ENCODE data around the gene MGAT5B. TPM values are rescaled to one million over a fixed set of nuclear protein-coding genes. Genes with fewer than 3 reads are reported as not detected.
"Not testable (repeated sequence)": the region's sequence is repeated elsewhere in the genome, so short reads cannot be mapped to it uniquely, and the experiment has no call there.

The MGAT5B gene
- total RNA-seq, 1 experiment from 2014 or later: 1.0 TPM

DNA sequence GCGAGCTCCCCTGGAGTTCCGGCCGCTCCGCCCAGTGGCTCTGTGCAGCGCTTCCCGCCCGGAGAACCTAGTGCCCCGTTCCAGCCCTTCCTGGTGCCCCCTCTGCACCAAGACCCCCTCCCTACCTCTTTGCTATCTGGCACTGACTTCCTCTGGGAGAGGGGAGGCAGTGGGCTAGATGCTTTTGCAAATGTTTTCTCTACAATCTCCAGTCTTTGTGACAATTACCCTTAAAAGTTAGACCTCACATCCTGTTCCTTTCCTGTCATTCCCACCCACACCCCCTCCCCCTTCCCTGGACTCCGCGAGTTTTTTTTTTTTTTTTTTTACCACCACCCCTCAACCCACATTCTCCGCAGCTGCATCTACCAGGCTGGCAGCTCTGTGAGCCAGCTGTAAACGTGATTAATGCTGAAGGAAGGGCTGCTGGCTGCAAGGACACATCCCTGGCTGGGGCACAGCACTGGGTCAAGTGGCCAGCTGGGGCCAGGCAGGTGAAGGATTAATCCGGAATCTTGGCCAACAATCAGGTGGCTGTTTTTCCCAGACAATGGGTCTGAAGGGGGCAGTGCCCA lies 101.5 kb downstream of the MGAT5B start:
- peaks cover 24% of the 10 kb centered on the region for H3K36me3 Mint-ChIP-seq (ENCODE audit: insufficient read depth, unreplicated experiment)
- H3K27me3 Mint-ChIP-seq (ENCODE audit: unreplicated experiment): peaks cover 29% of the 10 kb centered on the region

DNA sequence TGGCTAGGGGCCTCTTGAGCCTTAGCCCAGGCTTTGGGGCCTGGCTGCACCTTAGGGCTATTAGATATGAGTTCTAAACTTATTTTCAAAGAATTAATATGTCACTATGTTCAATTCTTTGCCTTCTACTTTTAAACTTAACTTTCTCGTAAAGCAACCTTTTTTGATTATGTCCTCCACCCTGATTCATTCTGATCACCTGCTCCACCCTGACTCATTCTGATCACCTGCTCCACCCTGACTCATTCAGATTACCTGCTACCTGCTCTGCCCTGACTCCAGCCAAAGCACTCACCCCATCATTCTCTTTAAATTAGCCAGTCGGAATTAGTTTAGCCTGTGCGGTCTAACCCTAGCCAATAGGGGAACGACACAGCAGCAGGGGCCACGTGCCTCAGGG lies 102.0 kb downstream of the MGAT5B start:
- BruUV-seq (replicated peaks); H3K9me3 Mint-ChIP-seq (ENCODE audit: low read depth, unreplicated experiment); intact Hi-C loops (cut with micrococcal nuclease; ENCODE audit: unreplicated experiment): not testable (repeated sequence)
- peak; percentile 47 for DNase-seq
- Mint-ChIP-seq H3K27me3 (ENCODE audit: unreplicated experiment) (peaks cover 28% of the 10 kb centered on the region), H3K4me1 (ENCODE audit: low read depth, unreplicated experiment) (peaks cover 18% of the 10 kb centered on the region), H3K36me3 (ENCODE audit: insufficient read depth, unreplicated experiment) (peaks cover 24% of the 10 kb centered on the region), H3K27ac (ENCODE audit: unreplicated experiment) (peak overlapping the region; percentile 93), H3K4me3 (ENCODE audit: low read depth, unreplicated experiment) (peak overlapping the region; percentile 72)
- CTCF ChIA-PET: interaction anchor here (0.5 kb wide), 1 partner anchor 87 kb away, joined by 3 read pairs; no protein-coding TSS in a partner anchor

More for the DNA sequence above, 101.5 kb downstream of the MGAT5B start:
- Mint-ChIP-seq H3K4me1 (ENCODE audit: low read depth, unreplicated experiment) (peaks cover 18% of the 10 kb centered on the region), H3K4me3 (ENCODE audit: low read depth, unreplicated experiment) (peak overlapping the region; percentile 72), H3K9me3 (ENCODE audit: low read depth, unreplicated experiment) (no peaks in the 10 kb centered on the region), H3K27ac (ENCODE audit: unreplicated experiment) (peak overlapping the region; percentile 93)
- intact Hi-C loops (cut with micrococcal nuclease; ENCODE audit: unreplicated experiment): no loop called here
- TF ChIP-seq, protein P1, sequence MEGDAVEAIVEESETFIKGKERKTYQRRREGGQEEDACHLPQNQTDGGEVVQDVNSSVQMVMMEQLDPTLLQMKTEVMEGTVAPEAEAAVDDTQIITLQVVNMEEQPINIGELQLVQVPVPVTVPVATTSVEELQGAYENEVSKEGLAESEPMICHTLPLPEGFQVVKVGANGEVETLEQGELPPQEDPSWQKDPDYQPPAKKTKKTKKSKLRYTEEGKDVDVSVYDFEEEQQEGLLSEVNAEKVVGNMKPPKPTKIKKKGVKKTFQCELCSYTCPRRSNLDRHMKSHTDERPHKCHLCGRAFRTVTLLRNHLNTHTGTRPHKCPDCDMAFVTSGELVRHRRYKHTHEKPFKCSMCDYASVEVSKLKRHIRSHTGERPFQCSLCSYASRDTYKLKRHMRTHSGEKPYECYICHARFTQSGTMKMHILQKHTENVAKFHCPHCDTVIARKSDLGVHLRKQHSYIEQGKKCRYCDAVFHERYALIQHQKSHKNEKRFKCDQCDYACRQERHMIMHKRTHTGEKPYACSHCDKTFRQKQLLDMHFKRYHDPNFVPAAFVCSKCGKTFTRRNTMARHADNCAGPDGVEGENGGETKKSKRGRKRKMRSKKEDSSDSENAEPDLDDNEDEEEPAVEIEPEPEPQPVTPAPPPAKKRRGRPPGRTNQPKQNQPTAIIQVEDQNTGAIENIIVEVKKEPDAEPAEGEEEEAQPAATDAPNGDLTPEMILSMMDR (IDR thresholded peaks at IDR 0.05; ENCODE audit: unreplicated experiment): no peak
- peak; percentile 41 for DNase-seq
- CTCF ChIA-PET: interaction anchor here (0.5 to 0.9 kb wide), 5 partner anchors 8 to 110 kb away, joined by 3 to 9 read pairs (median 4); partner anchors contain the start of gene MGAT5B
- BruUV-seq (replicated peaks): no TSS peak

- CTCF ChIA-PET: no interaction called here
- DNase-seq: no peak
- Mint-ChIP-seq H3K4me3 (ENCODE audit: low read depth, unreplicated experiment) (no peak overlapping the region), H3K27me3 (ENCODE audit: unreplicated experiment) (peaks cover 27% of the 10 kb centered on the region), H3K36me3 (ENCODE audit: insufficient read depth, unreplicated experiment) (peaks cover 24% of the 10 kb centered on the region), H3K27ac (ENCODE audit: unreplicated experiment) (no peak overlapping the region), H3K4me1 (ENCODE audit: low read depth, unreplicated experiment) (peaks cover 18% of the 10 kb centered on the region), H3K9me3 (ENCODE audit: low read depth, unreplicated experiment) (peaks cover 8% of the 10 kb centered on the region)
- TF ChIP-seq, protein P1 (IDR thresholded peaks at IDR 0.05; ENCODE audit: unreplicated experiment): no peak
- BruUV-seq (replicated peaks): no TSS peak
- intact Hi-C loops (cut with micrococcal nuclease; ENCODE audit: unreplicated experiment): no loop called here
These were observed 103.9 kb downstream of the MGAT5B start for GRCh38 chr17:76972046-76972641.

- TF ChIP-seq, protein P1 (IDR thresholded peaks at IDR 0.05; ENCODE audit: unreplicated experiment): no peak
- Mint-ChIP-seq H3K36me3 (ENCODE audit: insufficient read depth, unreplicated experiment) (peaks cover 24% of the 10 kb centered on the region), H3K27me3 (ENCODE audit: unreplicated experiment) (peaks cover 29% of the 10 kb centered on the region), H3K27ac (ENCODE audit: unreplicated experiment) (no peak overlapping the region), H3K4me1 (ENCODE audit: low read depth, unreplicated experiment) (peaks cover 18% of the 10 kb centered on the region), H3K4me3 (ENCODE audit: low read depth, unreplicated experiment) (no peak overlapping the region), H3K9me3 (ENCODE audit: low read depth, unreplicated experiment) (peaks cover 8% of the 10 kb centered on the region)
- BruUV-seq (replicated peaks): no TSS peak
- DNase-seq: no peak
- CTCF ChIA-PET: no interaction called here
- intact Hi-C loops (cut with micrococcal nuclease; ENCODE audit: unreplicated experiment): no loop called here
These were observed 104.8 kb downstream of the MGAT5B start for GRCh38 chr17:76973040-76973439.

DNA sequence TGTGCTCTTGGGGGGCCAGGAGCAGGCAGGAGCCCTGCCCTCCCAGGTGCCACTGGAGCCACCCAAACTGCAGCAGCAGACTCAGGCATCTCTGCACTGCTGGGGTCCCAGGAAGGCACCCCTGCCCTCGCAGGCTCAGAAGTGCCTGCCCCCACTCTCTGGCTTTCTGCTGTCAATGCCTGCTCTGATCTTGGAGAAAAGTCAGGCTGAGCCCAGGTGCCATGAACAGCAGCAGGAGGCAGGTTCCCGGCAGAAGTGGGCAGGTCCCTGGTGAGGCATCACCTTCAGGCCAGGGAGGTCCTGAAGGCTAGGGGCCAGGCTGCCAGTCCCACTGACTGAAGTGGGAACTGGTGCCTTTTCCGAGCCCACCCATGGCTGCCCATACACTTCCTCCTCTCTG lies 106.5 kb downstream of the MGAT5B start:
- Mint-ChIP-seq H3K9me3 (ENCODE audit: low read depth, unreplicated experiment) (peaks cover 11% of the 10 kb centered on the region), H3K27me3 (ENCODE audit: unreplicated experiment) (peaks cover 45% of the 10 kb centered on the region), H3K4me3 (ENCODE audit: low read depth, unreplicated experiment) (no peak overlapping the region), H3K27ac (ENCODE audit: unreplicated experiment) (no peak overlapping the region), H3K4me1 (ENCODE audit: low read depth, unreplicated experiment) (peaks cover 12% of the 10 kb centered on the region), H3K36me3 (ENCODE audit: insufficient read depth, unreplicated experiment) (peaks cover 13% of the 10 kb centered on the region)
- intact Hi-C loops (cut with micrococcal nuclease; ENCODE audit: unreplicated experiment): no loop called here
- BruUV-seq (replicated peaks): no TSS peak
- DNase-seq: no peak
- TF ChIP-seq, protein P1 (IDR thresholded peaks at IDR 0.05; ENCODE audit: unreplicated experiment): no peak
- CTCF ChIA-PET: interaction anchor here (0.6 kb wide), 1 partner anchor 104 kb away, joined by 4 read pairs; no protein-coding TSS in a partner anchor

- BruUV-seq (replicated peaks); H3K4me3 Mint-ChIP-seq (ENCODE audit: low read depth, unreplicated experiment); CTCF ChIA-PET; DNase-seq; intact Hi-C loops (cut with micrococcal nuclease; ENCODE audit: unreplicated experiment); H3K27ac Mint-ChIP-seq (ENCODE audit: unreplicated experiment); H3K36me3 Mint-ChIP-seq (ENCODE audit: insufficient read depth, unreplicated experiment); H3K4me1 Mint-ChIP-seq (ENCODE audit: low read depth, unreplicated experiment): not testable (repeated sequence)
- peaks cover 63% of the 10 kb centered on the region for H3K27me3 Mint-ChIP-seq (ENCODE audit: unreplicated experiment)
- peaks cover 11% of the 10 kb centered on the region for H3K9me3 Mint-ChIP-seq (ENCODE audit: low read depth, unreplicated experiment)
These were observed 109.8 kb downstream of the MGAT5B start for GRCh38 chr17:76978050-76978449.

All from Calu3 (cell line).